ENCODE results near the gene CYTH3.

The CYTH3 gene

DNA sequence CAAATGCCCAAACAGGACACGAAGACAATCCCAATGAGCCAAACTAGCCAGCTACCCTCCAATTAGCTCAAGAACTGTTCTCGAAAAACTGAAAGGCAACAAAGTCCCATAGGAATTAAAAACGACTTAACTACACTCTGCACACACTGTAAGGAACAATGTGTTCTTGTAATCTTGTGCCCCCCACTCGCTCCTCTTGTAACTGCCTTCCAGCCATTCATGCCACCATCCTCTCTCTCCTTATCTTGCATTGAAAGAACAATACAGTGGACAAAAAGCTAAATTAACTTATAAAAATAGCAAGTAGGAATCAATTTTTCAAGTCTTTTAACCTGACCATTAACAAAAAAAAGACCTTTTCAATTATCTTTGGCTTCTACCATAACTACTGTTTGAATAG lies 2.9 kb downstream of the CYTH3 start:
- no peaks in the 10 kb centered on the region for H3K27me3 ChIP-seq (ENCODE audit: control insufficient read depth in 1 of 2, insufficient read depth in 2 of 2, low read length in 2 of 2)
- no peaks in the 10 kb centered on the region for H3K9me3 ChIP-seq (ENCODE audit: control insufficient read depth in 2 of 2, low read length in 2 of 2)
- H3K36me3 ChIP-seq (ENCODE audit: control insufficient read depth in 2 of 2, insufficient read depth in 2 of 2, low read length in 2 of 2), result no peaks in the 10 kb centered on the region
- peaks cover 25% of the 10 kb centered on the region for H3K4me1 ChIP-seq (ENCODE audit: control insufficient read depth, insufficient read depth, low read length)
- H3K4me3 ChIP-seq (ENCODE audit: low read length in 2 of 2), result no peak overlapping the region
- no peak overlapping the region for H3K27ac ChIP-seq (ENCODE audit: low read length)
- no peak overlapping the region for H3K9ac ChIP-seq (ENCODE audit: low read length in 2 of 2)

DNA sequence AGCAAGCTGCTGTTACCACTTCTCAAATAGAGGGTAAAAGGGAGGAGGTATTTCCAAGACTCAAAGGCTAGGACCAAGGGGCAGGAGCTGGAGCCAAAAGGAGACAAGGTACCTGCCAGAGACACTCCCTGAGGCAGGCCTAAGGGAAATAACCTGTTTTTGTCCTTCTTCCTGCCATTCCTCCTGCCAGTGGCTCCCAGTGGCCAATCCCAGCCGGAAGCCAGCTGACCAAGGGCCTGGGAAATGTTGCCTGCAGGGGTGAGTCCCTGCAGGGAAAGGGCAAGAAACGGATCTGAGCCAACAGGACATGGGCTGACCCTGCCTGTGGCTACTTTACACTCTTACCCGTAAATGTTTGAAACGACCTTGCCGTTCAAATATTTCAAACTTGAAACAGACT lies 3.5 kb downstream of the CYTH3 start:
- Histone ChIP-seq H3K9ac (ENCODE audit: low read length in 2 of 2) (no peak overlapping the region), H3K27ac (ENCODE audit: low read length) (no peak overlapping the region), H3K27me3 (ENCODE audit: control insufficient read depth in 1 of 2, insufficient read depth in 2 of 2, low read length in 2 of 2) (no peaks in the 10 kb centered on the region), H3K9me3 (ENCODE audit: control insufficient read depth in 2 of 2, low read length in 2 of 2) (no peaks in the 10 kb centered on the region), H3K4me3 (ENCODE audit: low read length in 2 of 2) (no peak overlapping the region), H3K4me1 (ENCODE audit: control insufficient read depth, insufficient read depth, low read length) (peaks cover 27% of the 10 kb centered on the region), H3K36me3 (ENCODE audit: control insufficient read depth in 2 of 2, insufficient read depth in 2 of 2, low read length in 2 of 2) (no peaks in the 10 kb centered on the region)

DNA sequence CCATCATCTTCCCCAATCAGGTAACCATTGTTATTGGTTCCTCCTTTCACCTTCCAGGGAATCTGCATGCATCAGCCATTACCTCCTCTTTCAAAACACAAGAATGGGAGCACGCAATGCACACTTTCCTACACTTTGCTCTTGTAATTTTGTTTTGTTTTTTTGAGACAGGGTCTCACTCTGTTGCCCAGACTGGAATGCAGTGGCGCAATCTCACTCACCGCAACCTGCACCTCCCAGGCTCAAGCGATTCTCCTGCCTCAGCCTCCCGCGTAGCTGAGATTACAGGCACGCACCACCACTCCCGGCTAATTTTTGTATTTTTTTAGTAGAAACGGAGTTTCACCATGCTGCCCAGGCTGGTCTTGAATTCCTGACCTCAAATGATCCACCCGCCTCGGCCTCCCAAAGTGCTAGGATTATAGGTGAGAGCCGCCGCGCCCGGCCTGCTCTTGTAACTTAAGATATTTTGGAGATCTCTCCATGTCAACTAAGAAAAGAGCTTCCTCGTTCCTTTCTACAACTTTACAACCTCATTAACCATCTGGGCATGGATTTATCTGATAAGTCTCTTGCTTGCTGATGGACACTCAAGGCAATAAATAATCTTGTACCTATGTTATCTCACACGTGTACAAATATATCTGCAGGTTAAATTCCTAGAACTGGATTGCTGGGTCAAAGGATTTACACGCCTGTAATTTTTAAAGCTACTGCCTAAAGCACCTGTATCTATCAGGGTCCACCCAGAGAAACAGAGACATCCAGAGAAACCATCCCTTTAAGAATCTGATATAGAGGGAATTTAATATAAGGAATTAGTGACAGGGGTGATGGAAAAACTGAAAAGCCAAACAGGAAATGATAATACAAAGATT lies 4.2 kb downstream of the CYTH3 start:
- H3K9ac ChIP-seq (ENCODE audit: low read length in 2 of 2), result no peak overlapping the region
- H3K4me3 ChIP-seq (ENCODE audit: low read length in 2 of 2), result no peak overlapping the region
- peaks cover 25% of the 10 kb centered on the region for H3K4me1 ChIP-seq (ENCODE audit: control insufficient read depth, insufficient read depth, low read length)

DNA sequence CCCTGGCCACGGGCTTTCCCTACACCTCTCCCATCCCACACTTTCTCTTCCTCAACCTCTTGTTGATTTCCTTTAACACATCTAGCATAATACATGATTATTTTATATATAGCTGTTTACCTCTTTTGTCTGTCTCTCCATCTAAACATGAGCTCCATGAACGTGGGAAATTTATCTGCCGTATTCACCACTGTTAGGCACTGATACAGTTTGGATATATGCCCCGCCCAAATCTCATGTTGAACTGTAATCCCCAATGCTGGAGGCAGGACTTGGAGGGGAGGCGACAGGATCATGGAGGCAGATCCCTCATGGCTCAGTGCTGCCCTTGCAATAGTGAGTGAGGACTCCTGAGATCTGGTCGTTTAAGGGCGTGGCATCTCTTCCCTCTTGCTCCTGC lies 5.7 kb downstream of the CYTH3 start:
- no peak overlapping the region for H3K9ac ChIP-seq (ENCODE audit: low read length in 2 of 2)
- H3K36me3 ChIP-seq (ENCODE audit: control insufficient read depth in 2 of 2, insufficient read depth in 2 of 2, low read length in 2 of 2), result no peaks in the 10 kb centered on the region
- no peaks in the 10 kb centered on the region for H3K9me3 ChIP-seq (ENCODE audit: control insufficient read depth in 2 of 2, low read length in 2 of 2)
- no peaks in the 10 kb centered on the region for H3K27me3 ChIP-seq (ENCODE audit: control insufficient read depth in 1 of 2, insufficient read depth in 2 of 2, low read length in 2 of 2)
- H3K27ac ChIP-seq (ENCODE audit: low read length), result no peak overlapping the region
- H3K4me3 ChIP-seq (ENCODE audit: low read length in 2 of 2), result no peak overlapping the region
- H3K4me1 ChIP-seq (ENCODE audit: control insufficient read depth, insufficient read depth, low read length), result peaks cover 17% of the 10 kb centered on the region

More for the DNA sequence above, 4.2 kb downstream of the CYTH3 start:
- Histone ChIP-seq H3K27me3 (ENCODE audit: control insufficient read depth in 1 of 2, insufficient read depth in 2 of 2, low read length in 2 of 2) (no peaks in the 10 kb centered on the region), H3K27ac (ENCODE audit: low read length) (no peak overlapping the region), H3K36me3 (ENCODE audit: control insufficient read depth in 2 of 2, insufficient read depth in 2 of 2, low read length in 2 of 2) (no peaks in the 10 kb centered on the region), H3K9me3 (ENCODE audit: control insufficient read depth in 2 of 2, low read length in 2 of 2) (no peaks in the 10 kb centered on the region)

DNA sequence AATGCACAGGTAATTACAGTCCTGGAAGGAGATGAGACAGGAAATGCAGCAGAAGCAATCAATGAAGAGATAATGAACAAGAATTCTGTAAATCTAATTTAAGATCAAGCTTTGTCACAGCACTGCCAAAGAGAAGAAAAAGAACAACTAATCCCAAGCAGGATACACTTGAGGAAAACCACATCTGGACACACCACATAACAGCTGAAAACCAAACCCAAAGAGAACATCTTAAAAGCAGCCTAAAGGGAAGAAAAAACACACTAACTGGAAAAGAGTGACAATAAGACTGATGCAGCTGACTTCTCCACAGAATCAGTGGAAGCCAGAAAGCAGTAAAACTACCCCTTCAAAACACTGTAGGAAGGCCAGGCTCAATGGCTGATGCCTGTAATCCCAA lies 10.2 kb downstream of the CYTH3 start:
- Histone ChIP-seq H3K9me3 (ENCODE audit: control insufficient read depth in 2 of 2, low read length in 2 of 2) (no peaks in the 10 kb centered on the region), H3K9ac (ENCODE audit: low read length in 2 of 2) (no peak overlapping the region), H3K27ac (ENCODE audit: low read length) (no peak overlapping the region), H3K27me3 (ENCODE audit: control insufficient read depth in 1 of 2, insufficient read depth in 2 of 2, low read length in 2 of 2) (no peaks in the 10 kb centered on the region), H3K4me1 (ENCODE audit: control insufficient read depth, insufficient read depth, low read length) (peaks cover 12% of the 10 kb centered on the region), H3K36me3 (ENCODE audit: control insufficient read depth in 2 of 2, insufficient read depth in 2 of 2, low read length in 2 of 2) (no peaks in the 10 kb centered on the region), H3K4me3 (ENCODE audit: low read length in 2 of 2) (no peak overlapping the region)

DNA sequence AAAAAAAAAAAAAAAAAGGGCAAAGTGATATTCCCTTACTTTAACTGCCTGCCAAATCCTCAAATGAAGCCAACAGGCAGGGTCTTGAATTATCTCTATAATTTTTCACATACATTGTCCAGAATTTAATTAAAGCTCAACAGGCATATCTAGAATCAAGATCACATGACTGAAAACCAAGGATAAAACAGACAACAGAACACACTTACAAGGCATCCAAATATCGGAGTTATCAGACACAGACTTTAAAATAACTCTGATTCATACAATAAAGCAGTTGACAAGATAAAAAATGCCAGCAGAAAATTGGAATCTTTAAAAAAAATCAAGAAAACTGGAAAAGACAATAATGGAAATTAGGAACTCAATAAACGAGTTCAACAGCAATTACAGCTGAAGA lies 10.7 kb downstream of the CYTH3 start:
- peaks cover 12% of the 10 kb centered on the region for H3K4me1 ChIP-seq (ENCODE audit: control insufficient read depth, insufficient read depth, low read length)
- H3K4me3 ChIP-seq (ENCODE audit: low read length in 2 of 2), result no peak overlapping the region
- H3K27me3 ChIP-seq (ENCODE audit: control insufficient read depth in 1 of 2, insufficient read depth in 2 of 2, low read length in 2 of 2), result no peaks in the 10 kb centered on the region
- H3K9me3 ChIP-seq (ENCODE audit: control insufficient read depth in 2 of 2, low read length in 2 of 2), result no peaks in the 10 kb centered on the region
- H3K9ac ChIP-seq (ENCODE audit: low read length in 2 of 2), result no peak overlapping the region
- no peak overlapping the region for H3K27ac ChIP-seq (ENCODE audit: low read length)
- H3K36me3 ChIP-seq (ENCODE audit: control insufficient read depth in 2 of 2, insufficient read depth in 2 of 2, low read length in 2 of 2), result no peaks in the 10 kb centered on the region

DNA sequence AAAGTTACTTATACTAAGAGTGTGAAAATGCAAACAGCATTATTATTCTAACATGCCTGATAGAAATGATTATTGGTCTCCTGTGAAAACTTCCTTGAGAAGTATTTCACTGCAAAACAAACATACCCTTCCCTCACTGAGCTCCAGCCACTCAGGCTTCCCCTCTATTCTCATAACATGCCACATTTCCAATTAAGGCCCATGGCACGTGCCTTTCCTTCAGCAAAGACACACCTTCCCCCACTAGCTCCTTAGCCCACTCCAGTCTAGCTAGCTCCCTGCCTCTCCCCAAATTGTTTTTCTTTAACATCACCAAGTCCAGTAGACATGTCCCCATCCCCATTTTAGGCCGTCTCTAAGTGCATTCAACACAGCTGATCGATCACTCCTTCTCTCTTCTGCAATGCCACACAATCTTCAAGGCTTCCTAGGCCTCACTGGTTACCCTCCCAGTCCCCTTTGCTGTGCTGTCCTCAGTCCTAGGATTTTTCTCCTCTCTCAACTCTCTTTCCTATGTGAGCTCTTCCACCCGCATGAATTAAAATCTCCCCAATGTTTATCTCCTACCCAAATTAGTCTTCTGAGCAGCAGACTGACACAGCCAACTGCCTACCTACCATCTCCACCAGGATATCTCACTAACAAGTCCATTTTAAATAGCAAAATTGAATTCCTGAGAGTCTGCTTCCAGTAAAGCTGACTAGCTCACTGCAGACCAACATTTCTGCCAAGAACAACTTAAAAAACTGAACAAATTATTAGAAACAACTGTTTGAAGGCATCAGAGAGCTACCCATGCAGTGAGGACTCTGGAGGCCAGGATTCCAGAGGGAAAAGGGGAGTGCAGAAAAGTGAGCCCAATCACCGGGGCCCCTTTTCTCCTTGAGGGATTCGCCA lies 11.9 kb downstream of the CYTH3 start:
- Histone ChIP-seq H3K27me3 (ENCODE audit: control insufficient read depth in 1 of 2, insufficient read depth in 2 of 2, low read length in 2 of 2) (no peaks in the 10 kb centered on the region), H3K9me3 (ENCODE audit: control insufficient read depth in 2 of 2, low read length in 2 of 2) (no peaks in the 10 kb centered on the region), H3K9ac (ENCODE audit: low read length in 2 of 2) (peak overlapping the region in 1 of 2 donors; percentile 6), H3K36me3 (ENCODE audit: control insufficient read depth in 2 of 2, insufficient read depth in 2 of 2, low read length in 2 of 2) (no peaks in the 10 kb centered on the region), H3K4me1 (ENCODE audit: control insufficient read depth, insufficient read depth, low read length) (peaks cover 12% of the 10 kb centered on the region), H3K27ac (ENCODE audit: low read length) (peak overlapping the region; percentile 32), H3K4me3 (ENCODE audit: low read length in 2 of 2) (no peak overlapping the region)

DNA sequence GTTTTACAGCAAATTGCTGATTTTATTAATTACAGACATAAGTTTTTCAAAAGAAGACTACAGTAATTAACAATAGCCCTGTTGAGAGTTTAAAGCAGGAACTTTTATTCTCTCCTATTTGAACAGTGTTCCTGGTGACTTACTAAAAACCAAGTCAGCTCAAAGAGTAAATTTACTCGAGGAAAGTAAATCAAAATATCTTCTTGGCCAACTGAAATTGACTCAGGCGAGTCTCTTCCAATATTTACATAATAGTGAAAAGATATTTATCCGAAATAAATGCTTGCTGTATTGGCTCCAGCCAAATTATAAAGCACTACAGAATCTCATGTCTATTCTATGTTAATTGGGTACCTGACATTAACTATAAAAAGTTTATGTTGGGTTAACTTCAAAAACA lies 13.2 kb downstream of the CYTH3 start:
- Histone ChIP-seq H3K9ac (ENCODE audit: low read length in 2 of 2) (no peak overlapping the region), H3K9me3 (ENCODE audit: control insufficient read depth in 2 of 2, low read length in 2 of 2) (no peaks in the 10 kb centered on the region), H3K4me3 (ENCODE audit: low read length in 2 of 2) (no peak overlapping the region), H3K27me3 (ENCODE audit: control insufficient read depth in 1 of 2, insufficient read depth in 2 of 2, low read length in 2 of 2) (no peaks in the 10 kb centered on the region), H3K4me1 (ENCODE audit: control insufficient read depth, insufficient read depth, low read length) (peaks cover 12% of the 10 kb centered on the region), H3K27ac (ENCODE audit: low read length) (no peak overlapping the region), H3K36me3 (ENCODE audit: control insufficient read depth in 2 of 2, insufficient read depth in 2 of 2, low read length in 2 of 2) (no peaks in the 10 kb centered on the region)

DNA sequence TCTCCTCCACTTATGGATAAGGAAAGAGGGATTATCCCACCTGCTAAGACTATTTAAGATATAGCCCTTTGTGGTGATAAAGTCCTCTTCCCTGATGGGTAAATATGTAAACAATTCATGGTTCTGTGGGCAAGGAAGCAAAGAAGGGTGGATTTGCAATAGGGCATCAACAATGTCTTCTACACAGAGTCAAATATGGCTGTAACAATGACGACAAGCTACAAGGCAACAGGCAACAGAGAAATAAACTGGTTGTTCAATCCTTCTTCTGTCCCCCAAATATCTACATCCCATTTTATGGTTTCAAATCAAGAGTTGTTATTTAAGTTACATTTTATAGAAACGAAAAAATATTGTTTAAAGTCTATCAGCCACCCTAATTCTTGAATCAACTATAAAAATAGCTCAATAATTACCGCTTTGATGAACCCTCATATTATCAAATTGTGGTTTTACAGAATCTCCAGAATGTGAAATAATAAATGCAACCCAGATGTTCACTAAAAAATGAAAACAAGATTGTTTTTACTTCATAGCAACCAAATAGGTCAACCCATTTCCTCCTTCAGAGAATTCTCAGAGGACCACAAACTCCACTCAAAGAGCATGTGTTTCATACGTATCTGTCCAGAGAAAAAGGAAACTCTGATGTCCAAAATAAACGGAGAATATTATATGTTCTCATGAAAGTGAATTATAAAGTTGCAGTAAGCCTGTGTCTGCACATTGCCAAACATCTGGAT lies 13.8 kb downstream of the CYTH3 start:
- Histone ChIP-seq H3K4me3 (ENCODE audit: low read length in 2 of 2) (no peak overlapping the region), H3K27ac (ENCODE audit: low read length) (peak overlapping the region; percentile 20), H3K9ac (ENCODE audit: low read length in 2 of 2) (no peak overlapping the region), H3K9me3 (ENCODE audit: control insufficient read depth in 2 of 2, low read length in 2 of 2) (no peaks in the 10 kb centered on the region), H3K36me3 (ENCODE audit: control insufficient read depth in 2 of 2, insufficient read depth in 2 of 2, low read length in 2 of 2) (no peaks in the 10 kb centered on the region), H3K27me3 (ENCODE audit: control insufficient read depth in 1 of 2, insufficient read depth in 2 of 2, low read length in 2 of 2) (no peaks in the 10 kb centered on the region), H3K4me1 (ENCODE audit: control insufficient read depth, insufficient read depth, low read length) (peaks cover 10% of the 10 kb centered on the region)

DNA sequence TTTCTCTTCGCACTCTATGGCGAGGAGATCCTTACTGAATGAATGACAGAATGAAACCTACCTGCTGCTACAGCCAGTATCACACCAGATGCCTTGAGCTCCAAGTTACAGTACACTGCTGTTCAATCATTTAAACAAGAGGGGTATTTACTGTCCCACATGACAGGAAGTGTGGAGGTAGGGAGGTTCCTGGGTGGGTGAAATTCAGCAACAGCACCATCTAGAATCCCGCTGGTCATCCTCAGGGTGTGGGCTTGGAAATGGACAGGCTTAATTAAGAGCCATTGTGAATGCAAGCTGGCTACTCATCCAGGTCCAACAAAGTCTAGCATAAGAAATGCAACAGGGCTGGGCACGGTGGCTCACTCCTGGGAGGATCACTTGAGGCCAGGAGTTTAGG lies 14.7 kb downstream of the CYTH3 start:
- no peak overlapping the region for H3K4me3 ChIP-seq (ENCODE audit: low read length in 2 of 2)
- peak overlapping the region; percentile 20 for H3K27ac ChIP-seq (ENCODE audit: low read length)
- H3K9ac ChIP-seq (ENCODE audit: low read length in 2 of 2), result no peak overlapping the region

More for the DNA sequence above, 14.7 kb downstream of the CYTH3 start:
- no peaks in the 10 kb centered on the region for H3K27me3 ChIP-seq (ENCODE audit: control insufficient read depth in 1 of 2, insufficient read depth in 2 of 2, low read length in 2 of 2)
- no peaks in the 10 kb centered on the region for H3K9me3 ChIP-seq (ENCODE audit: control insufficient read depth in 2 of 2, low read length in 2 of 2)
- no peaks in the 10 kb centered on the region for H3K36me3 ChIP-seq (ENCODE audit: control insufficient read depth in 2 of 2, insufficient read depth in 2 of 2, low read length in 2 of 2)
- peaks cover 10% of the 10 kb centered on the region for H3K4me1 ChIP-seq (ENCODE audit: control insufficient read depth, insufficient read depth, low read length)

Measured in stomach smooth muscle (tissue), 2 donors.